22Rv1 (cell line): ENCODE measurements around the gene FERD3L.

Source experiments
- ZFX ChIP-seq: fragments of 450-650 bp; IDR thresholded peaks from 2 replicates; pipeline ENCODE4 v1.6.1; 2017; ENCODE audit warnings: antibody characterized with exemption, borderline replicate concordance
- TF ChIP-seq, protein P1 (sequence below): fragments of 450-650 bp; IDR thresholded peaks from 2 replicates; pipeline ENCODE4 v1.5.1; 2017; ENCODE audit warnings: mild to moderate bottlenecking

DNA sequence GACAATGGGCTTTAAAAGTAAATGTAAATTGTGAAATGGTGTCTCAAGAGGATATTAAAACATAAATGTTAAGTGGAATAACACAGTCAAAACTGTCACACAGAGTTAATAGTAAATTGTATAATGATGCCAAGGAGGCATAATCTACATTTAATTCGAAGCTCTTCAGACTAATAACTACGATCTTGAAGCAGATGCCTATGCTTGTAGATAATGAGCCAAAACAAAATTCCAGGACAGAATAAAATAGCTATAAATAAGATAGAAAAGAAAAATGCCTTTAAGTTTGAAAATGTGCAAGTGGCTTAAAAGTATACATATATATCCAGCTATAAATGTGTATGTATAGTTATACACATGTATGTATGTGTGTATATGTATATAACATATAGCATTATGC lies 45.3 kb downstream of the FERD3L start:
- TF ChIP-seq, protein P1, sequence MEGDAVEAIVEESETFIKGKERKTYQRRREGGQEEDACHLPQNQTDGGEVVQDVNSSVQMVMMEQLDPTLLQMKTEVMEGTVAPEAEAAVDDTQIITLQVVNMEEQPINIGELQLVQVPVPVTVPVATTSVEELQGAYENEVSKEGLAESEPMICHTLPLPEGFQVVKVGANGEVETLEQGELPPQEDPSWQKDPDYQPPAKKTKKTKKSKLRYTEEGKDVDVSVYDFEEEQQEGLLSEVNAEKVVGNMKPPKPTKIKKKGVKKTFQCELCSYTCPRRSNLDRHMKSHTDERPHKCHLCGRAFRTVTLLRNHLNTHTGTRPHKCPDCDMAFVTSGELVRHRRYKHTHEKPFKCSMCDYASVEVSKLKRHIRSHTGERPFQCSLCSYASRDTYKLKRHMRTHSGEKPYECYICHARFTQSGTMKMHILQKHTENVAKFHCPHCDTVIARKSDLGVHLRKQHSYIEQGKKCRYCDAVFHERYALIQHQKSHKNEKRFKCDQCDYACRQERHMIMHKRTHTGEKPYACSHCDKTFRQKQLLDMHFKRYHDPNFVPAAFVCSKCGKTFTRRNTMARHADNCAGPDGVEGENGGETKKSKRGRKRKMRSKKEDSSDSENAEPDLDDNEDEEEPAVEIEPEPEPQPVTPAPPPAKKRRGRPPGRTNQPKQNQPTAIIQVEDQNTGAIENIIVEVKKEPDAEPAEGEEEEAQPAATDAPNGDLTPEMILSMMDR, result no peak
- TF ChIP-seq ZFX, result no peak
